Heart right ventricle (tissue), 16 donors: Measurements from ENCODE around the gene PPARG. TPM values are rescaled to one million over a fixed set of nuclear protein-coding genes. Genes with fewer than 3 reads are reported as not detected.
A peak's percentile ranks its signal among the peaks of the same experiment; 100 is the strongest.

ENCODE experiments used
- ATAC-seq, 8 donors: fragments of 200-7000 bp; cut with Tn5 transposase; one replicate each; pipeline ENCODE4 v1.9.1; 2020; ENCODE audit warnings: mild to moderate bottlenecking in 8 of 8, moderate library complexity in 8 of 8, moderate number of reproducible peaks in 1 of 8
- DNase-seq, 2 donors: peaks; one replicate each; pipeline ENCODE4 v3.0.0-alpha.2; 2020
- H3K27ac ChIP-seq, 10 donors: fragments of 200-600 bp; sonication (generic) in 2 of 10; one replicate each; pipeline versions ENCODE4 v1.5.0 to v1.8.0; 2020 to 2022; ENCODE audit warnings: mild to moderate bottlenecking in 3 of 10
- H3K27me3 ChIP-seq, 7 donors: fragments of 200-600 bp; one replicate each; pipeline ENCODE4 v1.8.0; 2021 to 2022; ENCODE audit warnings: mild to moderate bottlenecking in 2 of 7
- H3K36me3 ChIP-seq, 9 donors: fragments of 200-600 bp; sonication (generic) in 1 of 9; one replicate each; pipeline versions ENCODE4 v1.5.0 to v1.8.0; 2020 to 2022; ENCODE audit warnings: mild to moderate bottlenecking in 2 of 9
- H3K4me1 ChIP-seq, 9 donors: fragments of 200-600 bp; sonication (generic) in 1 of 9; one replicate each; pipeline versions ENCODE4 v1.5.0 to v1.8.0; 2020 to 2022; ENCODE audit warnings: mild to moderate bottlenecking in 4 of 9
- H3K4me3 ChIP-seq, 10 donors: fragments of 200-600 bp; sonication (generic) in 2 of 10; one replicate each; pipeline versions ENCODE4 v1.5.0 to v1.8.0; 2020 to 2022; ENCODE audit warnings: mild to moderate bottlenecking in 7 of 10, moderate library complexity in 2 of 10
- H3K9me3 ChIP-seq, 11 donors: fragments of 200-600 bp in 10 of 11; sonication (generic) in 2 of 11; one replicate each; pipeline versions ENCODE4 v1.5.0 to v1.8.0; 2013 to 2022; ENCODE audit warnings: mild to moderate bottlenecking in 2 of 11, control low read depth in 1 of 11, moderate library complexity in 1 of 11
- WGBS, 2 donors: extraction: QIAGEN DNeasy Blood & Tissue Kit; methylation state at CpG; one replicate each; pipeline ENCODE4 v1.1.7; 2013; ENCODE audit warnings: inconsistent platforms in 1 of 2; 5-methylcytosine and 5-hydroxymethylcytosine counted together
- intact Hi-C, 10 donors: fragments of 100-400 bp; cut with DNase I; formaldehyde crosslinking; loops; one replicate each; pipeline versions ENCODE4 v1.11.1 to v1.14.2; 2022
- polyA plus RNA-seq, 2 donors: library from polyadenylated mRNA; stranded (reverse); fragments of 200-250 nt; gene quantifications; one replicate each; pipeline ENCODE4 v1.2.3, GENCODE V29; 2013
- total RNA-seq, 10 donors: library from RNA; stranded (reverse); fragmentation: NEBNext Ultra II Directional in 3 of 10; extraction: Animal tissue kit (Norgen Biotek cat#: 25700) in 3 of 10; gene quantifications; one replicate each; pipeline versions ENCODE4 v1.2.1 to v1.2.4, GENCODE V29; 2021 to 2023
- TF ChIP-seq, protein P1 (sequence below), 9 donors: fragments of 200-600 bp; sonication (generic) in 2 of 9; IDR thresholded peaks; one replicate each; pipeline versions ENCODE4 v1.5.0 to v1.8.0; 2021 to 2022; ENCODE audit warnings: antibody characterized with exemption in 9 of 9, mild to moderate bottlenecking in 5 of 9, moderate library complexity in 1 of 9
- donor health status: Arrhythmogenic right ventricular cardiomyopathy.
- donor health status: ischemic (EF 13 %, LVEDD 7.1; RV severe dilation, severe dysfunction).
- donor health status: healthy with polysubstance abuse.
- donor health status: DM: no; HTN: yes; CAD: no.
- donor health status: DM: no; HTN: no; CAD: no.
- donor health status: ischemic (EF 25% LVEDD 6.9; RV normal size, moderate dysfunction).
- donor health status: ischemic (EF 25% LVEDD 5.7; RV mildly dilated, moderate dysfunction).
- donor health status: healthy.
- donor health status: DM: yes; HTN: yes; CAD: no.
- donor health status: Ischemic cardiomyopathy.
- donor health status: ischemic (EF 35%, LVEDD 5.7; RV mildly dilated, moderate dysfunction).
- donor health status: nonischemic (EF 11% LVEDD 7.7; RV severe dilation, severe dysfunction).
- donor health status: DM: yes; HTN: yes; CAD: no.
- donor health status: PGD.
- donor health status: ischemic (EF 29% LVEDD 5.4; RV normal size, mild dysfunction).
- donor health status: nonischemic (EF 23%, LVEDD 6.1; RV moderate dilation, normal function).

The PPARG gene
- total and polyA plus RNA-seq, 12 donors = 10.8 to 31.5 (median 14.6) TPM

- TF ChIP-seq, protein P1, sequence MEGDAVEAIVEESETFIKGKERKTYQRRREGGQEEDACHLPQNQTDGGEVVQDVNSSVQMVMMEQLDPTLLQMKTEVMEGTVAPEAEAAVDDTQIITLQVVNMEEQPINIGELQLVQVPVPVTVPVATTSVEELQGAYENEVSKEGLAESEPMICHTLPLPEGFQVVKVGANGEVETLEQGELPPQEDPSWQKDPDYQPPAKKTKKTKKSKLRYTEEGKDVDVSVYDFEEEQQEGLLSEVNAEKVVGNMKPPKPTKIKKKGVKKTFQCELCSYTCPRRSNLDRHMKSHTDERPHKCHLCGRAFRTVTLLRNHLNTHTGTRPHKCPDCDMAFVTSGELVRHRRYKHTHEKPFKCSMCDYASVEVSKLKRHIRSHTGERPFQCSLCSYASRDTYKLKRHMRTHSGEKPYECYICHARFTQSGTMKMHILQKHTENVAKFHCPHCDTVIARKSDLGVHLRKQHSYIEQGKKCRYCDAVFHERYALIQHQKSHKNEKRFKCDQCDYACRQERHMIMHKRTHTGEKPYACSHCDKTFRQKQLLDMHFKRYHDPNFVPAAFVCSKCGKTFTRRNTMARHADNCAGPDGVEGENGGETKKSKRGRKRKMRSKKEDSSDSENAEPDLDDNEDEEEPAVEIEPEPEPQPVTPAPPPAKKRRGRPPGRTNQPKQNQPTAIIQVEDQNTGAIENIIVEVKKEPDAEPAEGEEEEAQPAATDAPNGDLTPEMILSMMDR (IDR thresholded peaks at IDR 0.05) = no peak
- H3K27me3 ChIP-seq = no peaks in the 10 kb centered on the region
- no peaks in the 10 kb centered on the region for H3K9me3 ChIP-seq
- H3K4me3 ChIP-seq = no peak overlapping the region
- ATAC-seq = no peak
- H3K36me3 ChIP-seq = no peaks in the 10 kb centered on the region
- peaks cover 0 to 54% (median 0%) of the 10 kb centered on the region in 9 donors for H3K4me1 ChIP-seq
- intact Hi-C loops = no loop called here
- H3K27ac ChIP-seq = no peak overlapping the region
- WGBS, 2 donors = 67 to 82% methylated on average over 1 of the region's 1 CpG
- DNase-seq = no peak
These were observed 110.4 kb downstream of the PPARG start for GRCh38 chr3:12399226-12399625.

DNA sequence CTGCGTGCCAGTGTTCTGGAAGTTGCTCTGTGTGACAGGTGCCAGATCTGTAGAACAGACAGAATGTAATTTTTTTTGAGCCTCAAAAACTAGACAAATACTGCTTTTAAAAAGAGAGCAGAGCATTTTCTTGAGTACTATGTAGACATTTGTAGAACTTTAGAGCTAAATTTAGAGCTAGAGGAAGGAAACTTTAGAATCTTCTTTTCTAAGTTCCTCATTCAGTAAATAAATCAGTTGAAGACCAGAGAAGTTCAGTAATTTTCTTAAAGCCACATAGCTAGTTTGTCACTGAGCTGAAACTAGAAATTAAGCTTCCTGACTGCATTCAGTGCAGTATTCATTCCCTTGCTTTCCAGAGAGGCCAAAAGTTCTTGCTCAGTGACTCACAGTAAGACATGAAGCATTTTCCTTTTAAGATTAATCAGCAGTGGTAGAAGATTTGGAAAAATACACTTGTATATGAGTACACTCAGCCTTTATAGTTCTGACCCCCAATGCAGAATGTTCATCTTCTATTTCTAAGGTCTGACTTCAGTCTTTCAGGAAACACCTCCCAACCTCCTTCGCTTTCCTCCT is 111.8 kb downstream of the PPARG start:
- H3K27ac ChIP-seq = peak overlapping the region in 1 of 10 donors; percentile 41
- no peak overlapping the region for H3K4me3 ChIP-seq
- ATAC-seq (peak in 1 of 8 donors; percentile 12), DNase-seq (no peak)
- no peaks in the 10 kb centered on the region for H3K27me3 ChIP-seq
- peaks cover 0 to 49% (median 0%) of the 10 kb centered on the region in 9 donors for H3K4me1 ChIP-seq
- TF ChIP-seq, protein P1 (IDR thresholded peaks at IDR 0.05) = no peak
- no peaks in the 10 kb centered on the region for H3K36me3 ChIP-seq
- intact Hi-C loops = no loop called here
- peaks cover 0 to 4% (median 0%) of the 10 kb centered on the region in 11 donors for H3K9me3 ChIP-seq
- WGBS, 2 donors = 82 to 84% methylated on average over 2 of the region's 2 CpGs

DNA sequence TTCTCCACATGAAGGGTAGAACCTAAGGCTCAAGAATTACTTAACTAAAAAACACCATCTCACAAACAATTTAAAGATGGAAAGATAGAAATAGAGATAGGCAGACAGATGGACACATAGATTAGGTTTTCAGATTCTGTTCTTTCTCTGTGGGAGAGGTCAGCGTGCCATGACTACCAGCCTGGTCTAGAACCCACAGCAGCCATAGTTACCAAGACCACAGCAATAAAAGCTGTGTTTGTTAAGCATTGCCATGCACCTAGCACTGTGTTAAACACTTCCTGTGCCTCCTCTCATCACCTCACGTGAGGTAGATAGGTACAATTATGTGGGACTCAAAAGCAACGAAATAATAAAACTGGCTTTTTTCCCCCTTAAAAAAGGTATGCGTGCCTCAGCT is 112.3 kb downstream of the PPARG start:
- Histone ChIP-seq H3K4me1 (peaks cover 0 to 47% (median 4%) of the 10 kb centered on the region in 9 donors), H3K4me3 (no peak overlapping the region), H3K36me3 (no peaks in the 10 kb centered on the region), H3K27me3 (no peaks in the 10 kb centered on the region), H3K9me3 (peaks cover 0 to 4% (median 0%) of the 10 kb centered on the region in 11 donors), H3K27ac (no peak overlapping the region)
- TF ChIP-seq, protein P1 (IDR thresholded peaks at IDR 0.05) = no peak
- 94 to 96% methylated on average over 4 of the region's 4 CpGs for WGBS, 2 donors
- DNase-seq (no peak), ATAC-seq (no peak)
- intact Hi-C loops = no loop called here

- TF ChIP-seq, protein P1 (IDR thresholded peaks at IDR 0.05) = no peak
- Histone ChIP-seq H3K9me3 (peaks cover 0 to 4% (median 0%) of the 10 kb centered on the region in 11 donors), H3K36me3 (peaks cover 0 to 4% (median 0%) of the 10 kb centered on the region in 9 donors), H3K4me3 (peak overlapping the region in 2 of 10 donors; percentile 1 to 8), H3K4me1 (peaks cover 0 to 32% (median 0%) of the 10 kb centered on the region in 9 donors), H3K27ac (peak overlapping the region in 9 of 10 donors; percentile 23 to 61 (median 55)), H3K27me3 (no peaks in the 10 kb centered on the region)
- ATAC-seq = peak; percentile 86 to 97 (median 94)
- WGBS, 2 donors = 55 to 59% methylated on average over 20 of the region's 20 CpGs
- intact Hi-C loops = no loop called here
- peak; percentile 76 to 83 for DNase-seq
These were observed 116.8 kb downstream of the PPARG start for GRCh38 chr3:12405432-12406272.
